Cardiac fibroblast (primary cell): ENCODE data around the gene SHC1.

Source experiments
- DNase-seq, 2 donors: peaks; one replicate each; pipeline versions ENCODE4 v3.0.0 to v3.0.0-alpha.2; 2010; ENCODE audit warnings: low read depth in 2 of 2
- H3K4me3 ChIP-seq, 2 donors: replicated peaks in 1 of 2; 1 replicate in 1 of 2; 2 replicates in 1 of 2; pipeline ENCODE4 v1.5.1; 2011; ENCODE audit warnings: low read depth in 2 of 2, low read length in 2 of 2, mild to moderate bottlenecking in 2 of 2, moderate library complexity in 1 of 2
- TF ChIP-seq, protein P1 (sequence below): IDR thresholded peaks from one replicate; pipeline ENCODE4 v1.5.1; 2011; ENCODE audit warnings: low read depth, mild to moderate bottlenecking, low read length, inconsistent platforms

SHC1 gene

DNA sequence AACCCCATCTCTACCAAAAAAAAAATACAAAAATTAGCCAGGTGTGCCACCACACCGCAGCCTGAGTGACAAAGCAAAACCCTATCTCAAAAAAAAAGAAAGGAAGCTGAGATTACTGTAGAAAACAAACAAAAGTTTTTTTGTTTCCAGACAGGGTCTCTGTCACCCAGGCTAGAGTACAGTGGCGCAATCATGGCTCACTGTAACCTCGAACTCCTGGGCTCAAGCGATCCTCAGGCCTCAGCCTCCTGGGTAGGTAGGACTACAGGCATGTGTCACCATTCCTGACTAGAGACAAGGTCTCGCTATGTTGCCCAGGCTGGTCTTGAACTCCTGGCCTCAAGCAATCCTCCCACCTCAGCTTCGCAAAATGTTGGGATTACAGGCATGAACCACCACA is 6.2 kb downstream of the SHC1 start:
- DNase-seq, result no peak
- TF ChIP-seq, protein P1, sequence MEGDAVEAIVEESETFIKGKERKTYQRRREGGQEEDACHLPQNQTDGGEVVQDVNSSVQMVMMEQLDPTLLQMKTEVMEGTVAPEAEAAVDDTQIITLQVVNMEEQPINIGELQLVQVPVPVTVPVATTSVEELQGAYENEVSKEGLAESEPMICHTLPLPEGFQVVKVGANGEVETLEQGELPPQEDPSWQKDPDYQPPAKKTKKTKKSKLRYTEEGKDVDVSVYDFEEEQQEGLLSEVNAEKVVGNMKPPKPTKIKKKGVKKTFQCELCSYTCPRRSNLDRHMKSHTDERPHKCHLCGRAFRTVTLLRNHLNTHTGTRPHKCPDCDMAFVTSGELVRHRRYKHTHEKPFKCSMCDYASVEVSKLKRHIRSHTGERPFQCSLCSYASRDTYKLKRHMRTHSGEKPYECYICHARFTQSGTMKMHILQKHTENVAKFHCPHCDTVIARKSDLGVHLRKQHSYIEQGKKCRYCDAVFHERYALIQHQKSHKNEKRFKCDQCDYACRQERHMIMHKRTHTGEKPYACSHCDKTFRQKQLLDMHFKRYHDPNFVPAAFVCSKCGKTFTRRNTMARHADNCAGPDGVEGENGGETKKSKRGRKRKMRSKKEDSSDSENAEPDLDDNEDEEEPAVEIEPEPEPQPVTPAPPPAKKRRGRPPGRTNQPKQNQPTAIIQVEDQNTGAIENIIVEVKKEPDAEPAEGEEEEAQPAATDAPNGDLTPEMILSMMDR, result no peak
- H3K4me3 ChIP-seq, result no peak overlapping the region

DNA sequence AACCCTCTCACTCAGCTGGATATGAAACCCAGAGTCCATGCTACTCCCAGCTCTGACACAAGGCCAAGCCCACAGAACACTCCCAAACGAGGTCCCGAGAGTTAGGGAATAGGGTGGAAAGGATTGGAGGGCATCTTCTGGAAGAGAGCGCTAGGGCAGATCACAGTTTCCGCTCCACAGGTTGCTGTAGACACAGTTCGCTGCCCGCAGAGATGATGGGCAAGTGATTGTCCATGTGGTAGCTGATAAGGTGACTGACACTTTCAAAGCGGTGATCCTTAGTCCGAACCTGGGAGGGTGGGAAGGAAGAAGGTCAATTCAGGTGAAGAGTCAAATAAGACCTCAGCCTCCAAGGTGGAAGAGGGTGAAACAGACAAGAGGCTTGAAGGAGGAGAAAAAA is 6.9 kb downstream of the SHC1 start:
- no peak overlapping the region for H3K4me3 ChIP-seq
- no peak for DNase-seq
- TF ChIP-seq, protein P1, result no peak

DNA sequence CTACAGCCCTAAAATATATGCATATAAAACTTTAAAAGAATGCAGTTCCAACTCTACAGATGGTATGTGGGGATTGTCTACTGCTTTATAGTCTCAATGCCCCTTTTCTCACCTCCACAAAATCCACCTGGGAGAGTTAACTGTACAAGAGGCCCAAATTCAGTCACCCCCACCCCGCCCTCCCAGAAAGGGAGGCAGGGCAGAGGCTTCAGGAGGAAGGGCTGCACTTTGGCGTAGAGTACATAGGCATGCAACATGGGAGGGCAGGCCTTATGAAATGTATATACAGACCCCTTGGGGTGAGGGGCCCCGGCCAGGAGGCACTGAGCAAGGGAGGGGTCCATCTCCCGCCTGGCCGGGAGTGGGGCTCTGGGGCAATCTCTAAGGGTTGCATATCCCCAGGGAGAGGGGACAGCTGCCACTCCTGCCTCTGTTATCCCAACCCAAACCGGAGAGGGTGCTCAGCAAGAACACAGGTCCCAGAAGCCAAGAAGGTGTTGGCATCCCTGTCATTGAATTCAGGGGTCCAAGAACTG is 7.7 kb downstream of the SHC1 start:
- no peak overlapping the region for H3K4me3 ChIP-seq
- TF ChIP-seq, protein P1, result no peak
- no peak for DNase-seq

DNA sequence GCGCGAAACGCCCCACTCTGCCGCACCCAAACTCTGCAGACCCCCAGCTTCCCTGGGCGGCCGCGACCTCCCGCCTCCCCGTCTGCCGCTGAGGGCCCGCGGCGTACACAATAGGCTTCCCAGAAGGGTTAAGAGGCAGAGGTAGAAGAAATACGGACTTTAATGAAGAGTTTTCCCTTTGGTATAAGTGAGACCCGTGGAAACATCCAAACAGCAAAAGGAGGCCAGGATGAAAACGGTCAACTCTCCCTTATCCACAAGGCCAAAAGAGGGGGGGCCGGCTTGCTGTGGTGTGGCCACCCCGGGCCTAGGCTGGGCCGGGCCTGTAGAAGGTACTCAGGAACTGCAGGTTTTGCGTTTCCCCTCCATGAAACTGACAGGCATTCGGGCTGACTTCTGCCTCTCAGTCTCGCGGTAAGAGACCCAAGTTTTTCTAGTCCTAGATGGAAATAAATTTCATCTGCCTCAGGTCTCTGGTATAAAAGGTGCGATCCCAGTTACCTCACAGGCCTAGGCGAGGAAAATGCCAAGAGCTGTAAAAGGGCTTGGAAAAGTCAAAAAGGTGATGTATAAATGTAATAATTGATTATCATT is 8.3 kb downstream of the SHC1 start:
- peak; percentile 39 to 43 for DNase-seq
- H3K4me3 ChIP-seq, result peak overlapping the region; percentile 54 to 75
- TF ChIP-seq, protein P1, result no peak

DNA sequence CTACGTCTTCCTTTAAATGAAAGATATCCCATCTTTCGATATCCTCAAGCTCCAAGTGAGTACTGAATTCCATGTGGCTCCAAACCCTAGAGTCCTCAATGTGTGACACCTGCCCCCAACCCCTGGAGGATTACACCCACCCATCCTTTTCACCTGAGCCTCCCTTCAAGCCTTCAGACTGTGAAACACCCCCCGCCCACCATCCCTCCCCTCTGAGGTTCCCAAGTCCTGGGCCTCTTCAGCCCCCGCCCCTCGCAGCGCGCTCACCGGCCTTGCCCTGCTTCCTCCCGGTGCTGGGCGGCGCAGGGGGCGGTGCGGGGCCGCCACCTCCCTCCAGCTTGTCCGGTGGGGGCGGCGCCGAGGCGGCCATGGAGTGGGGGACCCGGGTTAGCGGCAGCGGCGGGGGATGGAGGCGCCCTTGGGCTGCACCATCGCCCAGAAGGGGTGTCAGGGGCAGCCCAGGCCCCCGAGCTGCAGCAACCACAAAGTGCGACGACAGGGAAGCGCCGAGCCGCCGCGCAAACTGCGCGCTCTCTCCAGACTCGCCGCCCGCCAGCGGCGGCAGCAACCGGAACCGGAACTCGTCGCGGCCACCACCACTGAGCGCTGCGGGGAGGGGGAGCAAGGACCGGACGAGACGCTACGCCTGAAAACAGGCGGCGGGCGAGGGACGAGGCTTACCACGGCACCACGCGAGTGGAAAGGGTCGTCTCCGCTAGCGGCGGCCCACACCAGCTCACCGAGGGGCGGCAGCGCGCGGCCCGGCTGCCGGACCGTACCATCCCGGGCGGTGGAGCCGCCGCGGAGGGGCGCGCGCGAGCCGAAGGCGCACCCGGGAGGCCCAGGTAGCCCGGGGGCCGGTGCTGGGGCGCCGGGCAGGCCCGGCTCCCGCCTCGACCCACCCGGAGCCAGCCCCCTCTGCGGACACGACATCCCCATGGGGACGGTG is 9.1 kb downstream of the SHC1 start, which contains the start of gene PYGO2:
Gene PYGO2 (minus strand): TSS at position 576 of the 949 bp plus-strand sequence. CDS start 206 bp downstream, at position 370.
- peak; percentile 77 to 80 for DNase-seq
- H3K4me3 ChIP-seq, result peak within 1 kb of the TSS; percentile 59 to 75
- TF ChIP-seq, protein P1, result no peak

DNA sequence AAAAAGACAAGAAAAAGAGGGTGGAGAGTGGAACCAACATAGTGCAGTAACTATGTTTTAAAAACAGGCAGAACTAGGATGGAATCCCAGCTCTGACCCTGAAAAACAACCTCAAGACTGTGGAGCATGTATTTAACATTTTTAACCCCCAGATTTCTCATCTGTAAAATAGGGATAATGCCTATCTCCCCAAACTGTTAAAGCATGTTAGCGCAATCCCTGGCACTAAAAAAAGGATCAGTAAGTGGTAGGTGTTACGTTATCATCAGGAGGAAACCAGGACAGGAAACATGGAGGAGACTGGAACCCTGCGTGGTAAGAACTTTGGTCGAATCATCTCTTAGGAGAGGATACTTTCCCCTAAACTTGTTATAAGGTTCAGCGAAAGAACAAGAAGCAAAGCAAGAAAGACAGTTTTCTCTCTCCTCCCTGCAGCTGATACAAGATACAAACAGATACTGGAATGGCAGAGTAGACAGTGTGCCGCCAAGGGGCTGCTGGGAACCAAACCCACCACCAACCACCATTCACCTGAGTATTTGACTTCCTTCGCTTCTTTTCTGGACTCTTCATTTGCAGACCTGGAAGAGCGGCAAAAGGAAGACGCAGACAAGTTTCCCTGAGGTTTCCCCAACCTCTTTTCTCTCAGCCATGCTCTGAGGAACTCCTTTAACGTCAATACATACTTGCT is 10.0 kb downstream of the SHC1 start:
- TF ChIP-seq, protein P1, result no peak
- peak overlapping the region; percentile 59 to 75 for H3K4me3 ChIP-seq
- no peak for DNase-seq
